Ovary (tissue), 3 donors: Measurements from ENCODE around the gene NRROS.

Source experiments
- POLR2A ChIP-seq: fragments of 450-650 bp; IDR thresholded peaks from one replicate; pipeline ENCODE4 v1.6.1; 2017; ENCODE audit warnings: antibody characterized with exemption, mild to moderate bottlenecking, moderate library complexity
- TF ChIP-seq, protein P1 (sequence below), 3 donors: fragments of 450-650 bp in 2 of 3; fragments of 200-600 bp in 1 of 3; IDR thresholded peaks; one replicate each; pipeline versions ENCODE4 v1.5.1 to v1.8.0; 2016 to 2022; ENCODE audit warnings: antibody characterized with exemption in 3 of 3, mild to moderate bottlenecking in 1 of 3
- donor health status: DM: no; HTN: no; CAD: no.

DNA sequence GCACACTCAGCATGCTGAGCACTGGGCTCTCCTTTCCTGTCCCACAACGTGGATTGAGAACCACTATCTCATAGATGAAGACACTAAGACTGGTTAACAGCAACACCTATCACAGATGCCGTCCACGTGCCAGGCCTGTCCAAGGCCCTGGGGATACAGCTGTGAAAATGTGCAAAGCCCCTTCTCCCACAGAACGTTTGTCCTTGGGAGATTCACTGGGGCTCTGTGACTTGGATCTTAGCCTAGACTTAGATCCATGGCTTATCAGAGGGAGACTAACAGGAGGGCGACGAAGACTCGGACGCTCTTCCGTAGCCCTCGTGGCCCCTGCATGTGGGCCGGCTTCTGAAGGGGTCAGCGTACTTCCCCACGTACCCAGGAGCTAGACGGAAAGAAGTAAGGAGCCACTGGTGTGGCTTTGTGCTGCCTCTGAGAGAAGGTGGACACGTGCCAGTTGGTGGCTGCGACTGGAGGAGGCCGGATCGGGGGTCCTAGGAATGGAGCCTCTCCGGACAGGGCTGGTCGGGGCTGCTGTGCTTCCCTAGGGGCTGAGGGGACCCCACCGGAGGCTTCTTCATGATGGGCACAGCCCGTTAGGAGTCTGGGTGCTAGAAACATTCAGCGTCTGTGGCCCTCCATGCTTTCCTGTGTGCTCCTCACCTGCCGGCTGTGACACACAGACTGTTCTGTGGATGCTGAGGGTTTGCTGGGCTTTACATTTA is 964 bp downstream of the NRROS start:
- TF ChIP-seq, protein P1, sequence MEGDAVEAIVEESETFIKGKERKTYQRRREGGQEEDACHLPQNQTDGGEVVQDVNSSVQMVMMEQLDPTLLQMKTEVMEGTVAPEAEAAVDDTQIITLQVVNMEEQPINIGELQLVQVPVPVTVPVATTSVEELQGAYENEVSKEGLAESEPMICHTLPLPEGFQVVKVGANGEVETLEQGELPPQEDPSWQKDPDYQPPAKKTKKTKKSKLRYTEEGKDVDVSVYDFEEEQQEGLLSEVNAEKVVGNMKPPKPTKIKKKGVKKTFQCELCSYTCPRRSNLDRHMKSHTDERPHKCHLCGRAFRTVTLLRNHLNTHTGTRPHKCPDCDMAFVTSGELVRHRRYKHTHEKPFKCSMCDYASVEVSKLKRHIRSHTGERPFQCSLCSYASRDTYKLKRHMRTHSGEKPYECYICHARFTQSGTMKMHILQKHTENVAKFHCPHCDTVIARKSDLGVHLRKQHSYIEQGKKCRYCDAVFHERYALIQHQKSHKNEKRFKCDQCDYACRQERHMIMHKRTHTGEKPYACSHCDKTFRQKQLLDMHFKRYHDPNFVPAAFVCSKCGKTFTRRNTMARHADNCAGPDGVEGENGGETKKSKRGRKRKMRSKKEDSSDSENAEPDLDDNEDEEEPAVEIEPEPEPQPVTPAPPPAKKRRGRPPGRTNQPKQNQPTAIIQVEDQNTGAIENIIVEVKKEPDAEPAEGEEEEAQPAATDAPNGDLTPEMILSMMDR (IDR thresholded peaks at IDR 0.05): no peak
- no peak for TF ChIP-seq POLR2A
